Neural progenitor cell (in vitro differentiated cells): ENCODE measurements around the gene MFSD8.

ENCODE experiments used
- CTCF ChIP-seq: fragments of 200-600 bp; sonication (generic); IDR thresholded peaks from 2 replicates; pipeline ENCODE4 v1.5.1; 2017; ENCODE audit warnings: antibody characterized with exemption, mild to moderate bottlenecking
- EZH2 ChIP-seq: fragments of 200-600 bp; sonication (generic); IDR thresholded peaks from 2 replicates; pipeline ENCODE4 v1.6.1; 2017; ENCODE audit warnings: antibody characterized with exemption, mild to moderate bottlenecking, moderate library complexity
- EZH2phosphoT487 ChIP-seq: fragments of 200-600 bp; sonication (generic); IDR thresholded peaks from 2 replicates; pipeline ENCODE4 v1.6.1; 2017; ENCODE audit warnings: antibody characterized with exemption

GRCh38 chr4:127870688-127871087 is 94.3 kb downstream of the MFSD8 start:
- TF ChIP-seq CTCF (no peak), EZH2phosphoT487 (no peak), EZH2 (no peak)
